GM10847 (cell line): ENCODE measurements around the gene SYTL3.

Experiments used
- POLR2A ChIP-seq: IDR thresholded peaks from 2 replicates; pipeline ENCODE4 v1.6.1; 2011; ENCODE audit not compliant: insufficient read length; ENCODE audit errors: extremely low read depth

The SYTL3 gene

DNA sequence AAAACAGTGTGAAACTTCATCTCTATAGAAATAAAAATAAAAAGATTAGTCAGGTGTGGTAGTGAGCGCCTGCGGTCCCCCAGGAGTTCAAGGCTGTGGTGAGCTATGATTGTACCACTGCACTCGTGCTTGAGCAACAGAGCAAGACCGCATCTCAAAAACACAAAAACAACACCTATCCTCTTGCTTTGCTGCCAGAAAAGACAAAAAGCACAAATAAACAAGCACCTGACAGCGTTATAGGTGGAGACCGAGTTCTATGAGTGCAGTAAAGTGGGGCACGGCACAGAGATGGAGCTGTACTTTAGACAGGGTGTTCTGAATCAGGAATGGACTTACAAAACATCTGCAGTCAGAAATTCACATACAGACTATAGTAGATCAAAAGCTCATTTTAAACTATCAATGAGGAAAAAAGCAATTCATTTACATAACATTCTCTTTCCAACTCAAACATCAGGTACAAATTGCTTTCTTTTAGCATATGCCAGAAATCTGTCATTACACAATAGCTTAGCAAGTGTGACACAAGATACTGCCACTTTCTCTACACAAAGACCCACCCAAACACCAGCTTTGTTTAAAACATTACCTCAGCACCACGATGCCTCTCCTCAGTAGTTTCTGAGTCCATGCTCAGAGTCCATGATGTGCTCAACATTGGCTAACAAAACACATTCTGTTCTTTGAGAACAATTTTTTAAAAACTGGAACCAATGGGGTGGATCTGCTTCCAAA lies 159.3 kb downstream of the SYTL3 start:
- TF ChIP-seq POLR2A, result no peak

DNA sequence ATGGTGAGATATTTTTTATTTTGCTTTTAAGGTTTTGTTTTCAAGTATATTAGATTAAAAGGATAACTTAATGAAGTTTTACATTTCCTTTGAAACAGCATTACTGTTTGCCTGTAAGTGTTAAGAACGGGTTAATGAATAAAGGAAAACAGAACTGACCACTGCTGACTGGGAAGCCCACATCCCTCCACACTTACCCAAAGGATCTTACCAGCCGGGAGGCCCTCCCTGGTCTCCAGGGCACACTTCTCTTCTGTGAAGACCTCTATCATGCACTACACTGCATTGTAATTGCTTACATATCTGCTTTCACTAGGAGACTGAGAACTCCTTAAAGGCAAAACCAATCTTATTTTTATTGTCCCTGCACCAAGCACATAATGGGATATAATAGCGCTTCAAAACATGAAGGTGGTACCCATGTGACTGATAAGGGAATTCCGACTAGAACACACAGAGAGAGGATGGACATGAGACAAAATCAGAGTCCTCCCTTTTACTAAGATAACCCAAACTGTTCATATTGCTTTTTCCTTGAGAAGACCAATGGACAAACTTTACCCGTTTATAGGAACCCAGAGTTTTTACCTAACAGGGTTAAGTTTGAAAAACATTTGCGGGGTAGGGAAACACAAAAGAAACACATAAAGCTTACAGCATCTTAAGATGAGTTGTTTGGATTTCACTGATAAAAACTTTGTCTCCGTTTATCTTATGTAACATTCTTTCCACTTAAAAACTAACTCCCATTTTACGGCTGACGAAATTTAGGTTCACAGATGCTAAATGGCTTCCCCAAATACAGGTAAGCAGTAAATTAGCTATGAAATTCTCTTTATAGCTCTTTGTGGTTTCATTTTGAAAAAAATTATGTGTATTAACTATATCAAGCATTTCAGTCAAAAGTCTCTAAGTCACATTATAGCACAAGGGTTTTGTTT lies 160.6 kb downstream of the SYTL3 start:
- TF ChIP-seq POLR2A, result no peak

DNA sequence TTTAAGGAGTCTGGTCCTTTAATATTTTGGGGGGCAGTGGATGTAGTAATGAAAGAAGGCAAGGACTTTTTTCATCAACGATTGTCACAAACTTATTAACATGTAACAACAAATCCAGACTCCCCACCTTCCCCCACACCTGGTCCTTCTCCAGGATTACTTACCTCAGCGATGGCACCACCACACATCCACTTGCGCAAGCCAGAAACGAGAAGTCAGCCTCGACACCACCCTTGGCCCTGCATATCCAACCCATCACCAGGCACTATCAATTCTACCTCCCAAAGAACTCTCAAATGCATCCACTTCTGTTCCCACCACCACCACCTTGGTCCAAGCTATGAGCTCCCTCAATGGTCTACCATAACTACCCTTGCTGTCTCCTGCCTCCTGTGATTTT lies 162.8 kb downstream of the SYTL3 start:
- TF ChIP-seq POLR2A, result no peak

DNA sequence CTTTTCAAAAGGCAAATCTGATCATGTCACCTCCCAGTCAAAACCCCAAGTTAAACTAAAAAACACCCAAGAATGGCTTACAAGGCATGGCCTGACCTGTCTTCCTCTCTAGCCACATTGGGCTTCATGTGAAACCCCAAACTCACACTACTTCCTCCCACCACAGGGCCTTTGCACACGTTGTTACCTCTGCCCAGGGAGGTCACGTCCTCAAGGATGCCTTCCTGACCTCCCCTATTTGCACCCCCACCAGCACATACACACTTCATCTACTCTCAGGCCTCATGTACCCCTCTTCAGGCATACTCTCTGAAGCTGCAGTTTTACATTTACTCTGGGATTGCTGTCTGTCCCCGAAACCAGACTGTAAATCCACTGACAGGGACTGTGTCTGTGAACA lies 163.2 kb downstream of the SYTL3 start:
- TF ChIP-seq POLR2A, result no peak
